Measurements from ENCODE around the gene MSH2. TPM values are rescaled to one million over a fixed set of nuclear protein-coding genes. Genes with fewer than 3 reads are reported as not detected.
"Not testable (repeated sequence)": the region's sequence is repeated elsewhere in the genome, so short reads cannot be mapped to it uniquely, and the experiment has no call there.

The MSH2 gene
- polyA plus RNA-seq, 1 donor, result 21.7 TPM

GRCh38 chr2:47484396-47484795, 81.4 kb downstream of the MSH2 start:
- DNase-seq (ENCODE audit: low read depth), result no peak

GRCh38 chr2:47485177-47485576, 82.2 kb downstream of the MSH2 start:
- no peak for DNase-seq (ENCODE audit: low read depth)

GRCh38 chr2:47485751-47486300, 82.9 kb downstream of the MSH2 start:
- DNase-seq (ENCODE audit: low read depth), result no peak

- DNase-seq (ENCODE audit: low read depth), result no peak
Measured at GRCh38 chr2:47486841-47487497, 84.0 kb downstream of the MSH2 start.

- no peak for DNase-seq (ENCODE audit: low read depth)
Measured at GRCh38 chr2:47487498-47487875, 84.5 kb downstream of the MSH2 start.

GRCh38 chr2:47488870-47489584, 86.1 kb downstream of the MSH2 start:
- no peak for DNase-seq (ENCODE audit: low read depth)

GRCh38 chr2:47490406-47490805, 87.5 kb downstream of the MSH2 start:
- no peak for DNase-seq (ENCODE audit: low read depth)

- no peak for DNase-seq (ENCODE audit: low read depth)
Measured at GRCh38 chr2:47493317-47494035, 90.5 kb downstream of the MSH2 start.

- no peak for DNase-seq (ENCODE audit: low read depth)
Measured at GRCh38 chr2:47494267-47495130, 91.5 kb downstream of the MSH2 start.

- no peak for DNase-seq (ENCODE audit: low read depth)
Measured at GRCh38 chr2:47497843-47498460, 95.0 kb downstream of the MSH2 start.

- DNase-seq (ENCODE audit: low read depth), result no peak
Measured at GRCh38 chr2:47499093-47499492, 96.1 kb downstream of the MSH2 start.

- DNase-seq (ENCODE audit: low read depth), result no peak
Measured at GRCh38 chr2:47499621-47500309, 96.8 kb downstream of the MSH2 start.

- no peak for DNase-seq (ENCODE audit: low read depth)
Measured at GRCh38 chr2:47501374-47502200, 98.6 kb downstream of the MSH2 start.

GRCh38 chr2:47502498-47502897, 99.5 kb downstream of the MSH2 start:
- DNase-seq (ENCODE audit: low read depth), result not testable (repeated sequence)

GRCh38 chr2:47503481-47504070, 100.6 kb downstream of the MSH2 start:
- DNase-seq (ENCODE audit: low read depth), result no peak

GRCh38 chr2:47504174-47504810, 101.3 kb downstream of the MSH2 start:
- DNase-seq (ENCODE audit: low read depth), result no peak

- no peak for DNase-seq (ENCODE audit: low read depth)
Measured at GRCh38 chr2:47506024-47506423, 103.1 kb downstream of the MSH2 start.

GRCh38 chr2:47506436-47506835, 103.5 kb downstream of the MSH2 start:
- no peak for DNase-seq (ENCODE audit: low read depth)

- DNase-seq (ENCODE audit: low read depth), result no peak
Measured at GRCh38 chr2:47508080-47508479, 105.1 kb downstream of the MSH2 start.

All from forelimb muscle (tissue), 1 donor.